ENCODE data around the gene HSPB1.

- TF ChIP-seq POLR2A (IDR thresholded peaks at IDR 0.05), result peak; percentile 91
- TF ChIP-seq, protein P1, sequence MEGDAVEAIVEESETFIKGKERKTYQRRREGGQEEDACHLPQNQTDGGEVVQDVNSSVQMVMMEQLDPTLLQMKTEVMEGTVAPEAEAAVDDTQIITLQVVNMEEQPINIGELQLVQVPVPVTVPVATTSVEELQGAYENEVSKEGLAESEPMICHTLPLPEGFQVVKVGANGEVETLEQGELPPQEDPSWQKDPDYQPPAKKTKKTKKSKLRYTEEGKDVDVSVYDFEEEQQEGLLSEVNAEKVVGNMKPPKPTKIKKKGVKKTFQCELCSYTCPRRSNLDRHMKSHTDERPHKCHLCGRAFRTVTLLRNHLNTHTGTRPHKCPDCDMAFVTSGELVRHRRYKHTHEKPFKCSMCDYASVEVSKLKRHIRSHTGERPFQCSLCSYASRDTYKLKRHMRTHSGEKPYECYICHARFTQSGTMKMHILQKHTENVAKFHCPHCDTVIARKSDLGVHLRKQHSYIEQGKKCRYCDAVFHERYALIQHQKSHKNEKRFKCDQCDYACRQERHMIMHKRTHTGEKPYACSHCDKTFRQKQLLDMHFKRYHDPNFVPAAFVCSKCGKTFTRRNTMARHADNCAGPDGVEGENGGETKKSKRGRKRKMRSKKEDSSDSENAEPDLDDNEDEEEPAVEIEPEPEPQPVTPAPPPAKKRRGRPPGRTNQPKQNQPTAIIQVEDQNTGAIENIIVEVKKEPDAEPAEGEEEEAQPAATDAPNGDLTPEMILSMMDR (IDR thresholded peaks at IDR 0.05), result no peak
Observed at GRCh38 chr7:76317782-76318487, 15.5 kb downstream of the HSPB1 start.
